Measurements from ENCODE around the gene RAB11FIP3.

DNA sequence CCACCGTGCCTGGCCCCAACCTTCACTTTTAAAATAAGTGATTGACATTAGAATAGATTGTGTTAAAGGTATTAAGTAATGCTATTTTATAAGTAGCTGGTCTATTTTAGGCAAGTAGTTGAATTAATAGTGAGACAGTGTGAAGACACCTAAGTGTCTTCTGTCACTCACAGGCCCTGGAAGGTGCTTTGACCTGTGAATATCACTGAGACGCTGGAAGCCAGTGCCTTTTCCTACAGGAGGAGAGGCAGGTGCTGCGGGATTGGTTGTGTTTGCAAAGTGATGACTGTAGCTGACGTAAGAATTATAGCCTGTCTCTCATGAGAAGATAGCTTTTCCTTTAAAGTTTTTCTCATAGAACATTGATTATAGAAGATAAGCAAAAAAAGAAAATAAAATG lies 45.0 kb downstream of the RAB11FIP3 start:
- TF ChIP-seq MEF2A (IDR thresholded peaks at IDR 0.05; ENCODE audit: control insufficient read depth, low read depth, low read length) (no peak), ZNF3 (CRISPR knock-in tag; IDR thresholded peaks at IDR 0.05) (no peak), TCF7L2 (IDR thresholded peaks at IDR 0.05; ENCODE audit: low read depth, low read length) (no peak), HNRNPUL1 (IDR thresholded peaks at IDR 0.05; ENCODE audit: low read length) (no peak)

Measured in K562 (cell line).